HepG2 (cell line): Measurements from ENCODE around the gene PSMD1. TPM values are rescaled to one million over a fixed set of nuclear protein-coding genes. Genes with fewer than 3 reads are reported as not detected.
A peak's percentile ranks its signal among the peaks of the same experiment; 100 is the strongest.

Experiments
- CSRNP2 ChIP-seq: sonication (generic); formaldehyde crosslinking; conservative IDR thresholded peaks from 2 replicates; pipeline ENCODE4 v1.8.0; 2022; ENCODE audit warnings: low read depth, missing genetic modification reagents
- HNRNPLL ChIP-seq: fragments of 200-400 bp; formaldehyde crosslinking; IDR thresholded peaks from 2 replicates; pipeline ENCODE4 v1.6.1; 2017; ENCODE audit warnings: mild to moderate bottlenecking, low read depth, low read length; ENCODE audit not compliant: poor library complexity, severe bottlenecking
- IRF2 ChIP-seq: IDR thresholded peaks from 2 replicates; pipeline ENCODE4 v1.6.1; 2018; ENCODE audit warnings: missing genetic modification reagents, missing compliant biosample characterization
- KDM2A ChIP-seq: sonication (generic); formaldehyde crosslinking; IDR thresholded peaks from 2 replicates; pipeline ENCODE4 v1.4.0; 2020; ENCODE audit warnings: low read depth, missing genetic modification reagents, borderline replicate concordance
- NBN ChIP-seq: fragments of 450-650 bp; conservative IDR thresholded peaks from 2 replicates; pipeline ENCODE4 v1.6.1; 2017
- NR3C1 ChIP-seq: sonication (generic); formaldehyde crosslinking; IDR thresholded peaks from 2 replicates; pipeline ENCODE4 v1.4.0; 2020; ENCODE audit warnings: missing genetic modification reagents
- SETDB1 ChIP-seq: sonication (generic); formaldehyde crosslinking; IDR thresholded peaks from 2 replicates; pipeline ENCODE4 v1.5.1; 2020; ENCODE audit warnings: missing genetic modification reagents, mild to moderate bottlenecking, borderline replicate concordance
- SP140L ChIP-seq: sonication (generic); formaldehyde crosslinking; IDR thresholded peaks from 2 replicates; pipeline ENCODE4 v1.4.0; 2020; ENCODE audit warnings: missing genetic modification reagents, borderline replicate concordance
- SPEN ChIP-seq: sonication (generic); formaldehyde crosslinking; IDR thresholded peaks from 2 replicates; pipeline ENCODE4 v1.5.1; 2020; ENCODE audit warnings: low read depth, mild to moderate bottlenecking, missing genetic modification reagents
- STAG1 ChIP-seq: sonication (generic); formaldehyde crosslinking; IDR thresholded peaks from 2 replicates; pipeline ENCODE4 v1.4.0; 2020; ENCODE audit warnings: missing genetic modification reagents
- ZBTB38 ChIP-seq: sonication (generic); formaldehyde crosslinking; IDR thresholded peaks from 2 replicates; pipeline ENCODE4 v1.5.1; 2020; ENCODE audit warnings: mild to moderate bottlenecking, missing genetic modification reagents
- ZEB1 ChIP-seq: IDR thresholded peaks from 2 replicates; pipeline ENCODE4 v1.6.1; 2012; ENCODE audit warnings: mild to moderate bottlenecking, low read depth, inconsistent platforms; ENCODE audit not compliant: insufficient replicate concordance
- ZFY ChIP-seq: sonication (generic); formaldehyde crosslinking; IDR thresholded peaks from 2 replicates; pipeline ENCODE4 v1.4.0; 2020; ENCODE audit warnings: missing genetic modification reagents
- ZMYM3 ChIP-seq: sonication (generic); formaldehyde crosslinking; IDR thresholded peaks from 2 replicates; pipeline ENCODE4 v1.5.1; 2020; ENCODE audit warnings: mild to moderate bottlenecking, missing genetic modification reagents
- ZNF362 ChIP-seq: sonication (generic); formaldehyde crosslinking; IDR thresholded peaks from 2 replicates; pipeline ENCODE4 v1.4.0; 2020; ENCODE audit warnings: missing genetic modification reagents, mild to moderate bottlenecking, borderline replicate concordance
- ZNF598 ChIP-seq: sonication (generic); formaldehyde crosslinking; IDR thresholded peaks from 2 replicates; pipeline ENCODE4 v1.5.1; 2020; ENCODE audit warnings: mild to moderate bottlenecking, missing genetic modification reagents, borderline replicate concordance
- ZNF776 ChIP-seq: sonication (generic); formaldehyde crosslinking; IDR thresholded peaks from 2 replicates; pipeline ENCODE4 v1.4.0; 2020; ENCODE audit warnings: mild to moderate bottlenecking, missing genetic modification reagents
- polyA plus RNA-seq, 8 experiments: library from polyadenylated mRNA; depleted of rRNA in 3 of 8; stranded (reverse) in 7 of 8; unstranded in 1 of 8; fragments of >200 nt; fragmentation: Illumina TruSeq in 4 of 8; extraction: Trizol in 4 of 8; gene quantifications; 2 replicates each; pipeline versions ENCODE4 v1.2.1 to v1.2.3, GENCODE V29; 2011 to 2016; ENCODE audit warnings: low read depth in 4 of 8, missing spikeins in 1 of 8, mixed read lengths in 1 of 8; ENCODE audit not compliant: insufficient read depth in 1 of 8
- total RNA-seq, 5 experiments: library from RNA; depleted of rRNA; stranded (reverse); fragments of >200 nt; fragmentation: Illumina TruSeq; extraction: Trizol; gene quantifications; 2 replicates each; pipeline ENCODE4 v1.2.3, GENCODE V29; 2016; ENCODE audit warnings: low read depth in 1 of 5
- TF ChIP-seq, protein P1 (sequence below): sonication (generic); formaldehyde crosslinking; IDR thresholded peaks from 2 replicates; pipeline ENCODE4 v1.5.1; 2020; ENCODE audit warnings: mild to moderate bottlenecking, missing genetic modification reagents, borderline replicate concordance
- TF ChIP-seq, protein P2 (sequence below), 2 experiments: sonication (generic) in 1 of 2; formaldehyde crosslinking in 1 of 2; IDR thresholded peaks; 2 replicates each; pipeline versions ENCODE4 v1.4.0 to v1.6.1; 2018 to 2020; ENCODE audit warnings: missing genetic modification reagents in 2 of 2, borderline replicate concordance in 1 of 2, low read depth in 1 of 2, mild to moderate bottlenecking in 1 of 2, missing biosample characterization in 1 of 2
- TF ChIP-seq, protein P3 (sequence below): sonication (generic); formaldehyde crosslinking; IDR thresholded peaks from 2 replicates; pipeline ENCODE4 v1.4.0; 2020; ENCODE audit warnings: missing genetic modification reagents; ENCODE audit errors: not compliant biosample characterization

Gene PSMD1
- total and polyA plus RNA-seq, 2 of the 13 experiments (the other 11 are each of a cell fraction or from before 2014, with no cell fraction given), result 136 to 191 TPM

GRCh38 chr2:231190531-231191197 lies 134.0 kb downstream of the PSMD1 start (continued):
- TF ChIP-seq SETDB1 (CRISPR knock-in tag) (no peak), NBN (no peak), SPEN (CRISPR knock-in tag) (peak; percentile 44), HNRNPLL (peak; percentile 47), ZEB1 (peak; percentile 23), STAG1 (CRISPR knock-in tag) (peak; percentile 36; the same call in 1 of the 2 replicates), KDM2A (CRISPR knock-in tag) (no peak), CSRNP2 (no peak), ZNF598 (CRISPR knock-in tag) (0 out of 2 replicates have a peak, but pooled peaks have one; percentile 8), IRF2 (CRISPR knock-in tag) (no peak), NR3C1 (CRISPR knock-in tag) (no peak), SP140L (no peak), ZBTB38 (CRISPR knock-in tag) (peak; percentile 48; the same call in 1 of the 2 replicates), ZNF776 (CRISPR knock-in tag) (0 out of 2 replicates have a peak, but pooled peaks have one; percentile 10), ZNF362 (CRISPR knock-in tag) (no peak), ZFY (CRISPR knock-in tag) (peak; percentile 67; the same call in 1 of the 2 replicates), ZMYM3 (CRISPR knock-in tag) (0 out of 2 replicates have a peak, but pooled peaks have one; percentile 2)
- TF ChIP-seq, protein P1, sequence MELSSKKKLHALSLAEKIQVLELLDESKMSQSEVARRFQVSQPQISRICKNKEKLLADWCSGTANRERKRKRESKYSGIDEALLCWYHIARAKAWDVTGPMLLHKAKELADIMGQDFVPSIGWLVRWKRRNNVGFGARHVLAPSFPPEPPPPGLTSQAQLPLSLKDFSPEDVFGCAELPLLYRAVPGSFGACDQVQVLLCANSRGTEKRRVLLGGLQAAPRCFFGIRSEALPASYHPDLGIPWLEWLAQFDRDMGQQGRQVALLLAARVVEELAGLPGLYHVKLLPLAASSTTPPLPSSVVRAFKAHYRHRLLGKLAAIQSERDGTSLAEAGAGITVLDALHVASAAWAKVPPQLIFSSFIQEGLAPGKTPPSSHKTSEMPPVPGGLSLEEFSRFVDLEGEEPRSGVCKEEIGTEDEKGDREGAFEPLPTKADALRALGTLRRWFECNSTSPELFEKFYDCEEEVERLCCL (CRISPR knock-in tag), result peak; percentile 42; the same call in 1 of the 2 replicates
- TF ChIP-seq, protein P2, sequence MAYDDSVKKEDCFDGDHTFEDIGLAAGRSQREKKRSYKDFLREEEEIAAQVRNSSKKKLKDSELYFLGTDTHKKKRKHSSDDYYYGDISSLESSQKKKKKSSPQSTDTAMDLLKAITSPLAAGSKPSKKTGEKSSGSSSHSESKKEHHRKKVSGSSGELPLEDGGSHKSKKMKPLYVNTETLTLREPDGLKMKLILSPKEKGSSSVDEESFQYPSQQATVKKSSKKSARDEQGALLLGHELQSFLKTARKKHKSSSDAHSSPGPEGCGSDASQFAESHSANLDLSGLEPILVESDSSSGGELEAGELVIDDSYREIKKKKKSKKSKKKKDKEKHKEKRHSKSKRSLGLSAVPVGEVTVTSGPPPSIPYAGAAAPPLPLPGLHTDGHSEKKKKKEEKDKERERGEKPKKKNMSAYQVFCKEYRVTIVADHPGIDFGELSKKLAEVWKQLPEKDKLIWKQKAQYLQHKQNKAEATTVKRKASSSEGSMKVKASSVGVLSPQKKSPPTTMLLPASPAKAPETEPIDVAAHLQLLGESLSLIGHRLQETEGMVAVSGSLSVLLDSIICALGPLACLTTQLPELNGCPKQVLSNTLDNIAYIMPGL (CRISPR knock-in tag; IDR thresholded peaks at IDR 0.05; ENCODE audit: borderline replicate concordance in 1 of 2, low read depth in 1 of 2), result peak; percentile 80 to 86; a peak in 3 of 4 replicates
- TF ChIP-seq, protein P3, sequence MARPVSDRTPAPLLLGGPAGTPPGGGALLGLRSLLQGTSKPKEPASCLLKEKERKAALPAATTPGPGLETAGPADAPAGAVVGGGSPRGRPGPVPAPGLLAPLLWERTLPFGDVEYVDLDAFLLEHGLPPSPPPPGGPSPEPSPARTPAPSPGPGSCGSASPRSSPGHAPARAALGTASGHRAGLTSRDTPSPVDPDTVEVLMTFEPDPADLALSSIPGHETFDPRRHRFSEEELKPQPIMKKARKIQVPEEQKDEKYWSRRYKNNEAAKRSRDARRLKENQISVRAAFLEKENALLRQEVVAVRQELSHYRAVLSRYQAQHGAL (CRISPR knock-in tag), result no peak
